Activated gamma-delta T cell treated with anti-CD3 and anti-CD28 coated beads, Interleukin-2, amount 50 U/mL, for 16 hours (primary cell): ENCODE measurements around the gene UTY.

ENCODE experiments used
- DNase-seq: peaks from one replicate; pipeline ENCODE4 v3.0.0-alpha.2; 2020; ENCODE audit warnings: low read depth

UTY gene

DNA sequence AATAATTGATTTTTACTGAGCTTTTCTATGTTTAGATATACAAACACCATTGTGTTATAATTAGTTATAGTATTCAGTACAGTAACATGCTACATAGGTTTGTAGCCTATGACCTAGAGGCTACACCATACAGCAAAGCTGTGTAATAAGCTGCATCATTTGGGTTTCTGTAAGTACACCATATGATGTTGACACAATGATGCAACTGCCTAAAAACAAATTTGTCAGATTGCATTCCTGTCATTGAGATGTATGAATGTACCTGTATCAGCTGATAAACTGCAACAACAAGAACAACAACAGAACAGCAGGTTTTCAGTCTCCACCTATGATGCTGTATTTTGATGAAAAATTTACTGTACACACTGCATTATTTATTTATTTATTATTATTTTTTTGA, 64.3 kb downstream of the UTY start:
- no peak for DNase-seq

DNA sequence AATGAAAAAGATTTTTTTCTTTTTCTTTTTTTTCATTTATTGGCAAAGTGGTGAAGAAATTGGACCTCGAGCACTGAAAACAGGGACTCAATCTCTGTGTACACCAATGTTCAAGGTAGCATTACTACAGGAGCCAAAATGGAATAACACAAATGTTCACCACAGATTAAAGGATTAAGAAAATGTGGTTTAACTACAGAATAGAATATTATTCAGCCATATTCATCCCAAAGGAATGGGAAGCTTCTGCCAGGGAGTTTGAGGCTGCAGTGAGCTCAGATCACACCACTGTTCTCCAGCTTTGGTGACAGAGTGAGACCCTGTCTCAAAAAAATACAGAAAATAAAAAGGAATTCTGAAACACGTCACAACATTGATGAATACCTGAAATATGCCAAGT, 81.0 kb downstream of the UTY start:
- no peak for DNase-seq

DNA sequence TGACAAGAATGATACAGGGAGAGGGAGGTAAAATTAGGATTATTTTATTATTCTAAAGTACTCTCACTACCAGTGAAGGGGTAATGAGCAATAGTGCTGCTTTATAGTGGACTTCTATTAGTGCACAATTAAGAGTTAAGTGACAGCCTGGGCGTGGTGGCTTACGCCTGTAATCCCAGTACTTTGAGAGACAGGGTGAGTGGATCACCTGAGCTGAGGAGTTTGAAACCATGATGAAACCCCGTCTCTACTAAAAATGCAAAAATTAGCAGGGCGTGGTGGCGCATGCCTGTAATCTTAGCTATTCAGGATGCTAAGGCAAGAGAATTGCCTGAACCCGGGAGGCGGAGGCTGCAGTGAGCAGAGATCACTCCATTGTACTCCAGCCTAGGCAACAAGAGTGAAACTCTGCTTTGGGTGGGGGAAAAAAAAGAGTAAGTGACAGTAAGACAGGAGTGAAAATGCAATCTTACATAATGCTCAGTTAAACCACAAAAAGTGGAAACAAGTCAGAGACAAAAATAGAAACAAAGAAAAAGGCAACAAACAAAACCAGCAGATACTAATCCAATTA, 98.6 kb downstream of the UTY start:
- DNase-seq = no peak

DNA sequence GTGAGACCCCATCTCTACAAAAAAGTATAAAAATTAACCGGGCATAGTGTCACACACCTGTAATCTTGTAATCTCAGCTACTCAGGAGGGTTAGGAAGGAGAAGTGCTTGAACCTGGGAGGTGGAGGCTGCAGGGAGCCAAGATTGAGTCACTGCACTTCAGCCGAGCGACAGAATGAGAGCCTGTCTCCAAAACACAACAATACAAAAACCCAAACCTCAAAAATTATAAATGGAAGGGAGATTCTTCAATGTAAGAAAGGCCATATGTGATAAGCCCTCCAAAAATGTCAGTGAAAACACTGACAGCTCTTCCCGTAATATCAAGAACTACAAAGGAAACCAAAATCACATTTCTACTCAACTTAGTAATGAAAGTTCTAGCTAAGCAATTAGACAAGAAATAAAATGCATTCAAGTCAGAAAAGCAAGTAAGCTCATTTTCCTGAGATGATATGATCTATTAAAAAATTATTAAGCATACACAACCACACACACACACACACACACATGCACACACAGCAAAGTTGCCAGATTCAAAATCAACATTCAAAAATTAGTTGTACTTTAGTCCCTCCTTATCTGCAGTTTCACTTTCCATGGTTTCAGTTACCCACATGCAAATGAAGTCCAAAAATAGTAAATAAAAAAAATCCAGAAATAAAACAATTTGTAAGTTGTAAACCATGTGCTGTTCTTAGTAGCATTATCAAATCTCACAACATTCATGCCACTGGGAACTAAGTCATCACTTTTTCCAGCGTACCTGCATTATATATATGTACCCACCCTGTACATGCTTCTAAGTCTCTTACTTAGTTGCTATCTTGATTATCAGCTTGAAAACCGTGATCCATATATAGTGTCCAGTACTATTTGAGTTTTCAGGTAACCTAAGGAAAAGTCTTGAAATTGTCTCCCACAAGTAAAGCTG, 108.7 kb downstream of the UTY start:
- DNase-seq = no peak

DNA sequence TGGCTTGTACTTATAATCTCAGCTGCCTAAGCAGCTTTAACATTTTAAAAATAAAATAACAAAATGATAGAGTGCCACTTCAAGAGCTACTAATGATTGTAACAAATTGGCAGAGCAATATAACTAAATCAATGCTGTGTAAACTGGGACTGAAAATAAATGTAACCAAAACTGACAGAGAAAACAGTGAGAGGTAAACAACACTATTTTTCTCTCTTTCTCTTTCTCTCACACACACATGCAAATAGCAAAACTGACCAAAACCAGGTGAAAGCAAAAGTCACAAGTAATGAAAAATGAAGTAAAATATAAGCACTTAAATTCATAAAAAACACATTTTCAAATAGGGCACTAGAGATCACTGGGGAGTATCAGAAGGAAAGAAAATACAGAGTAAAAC, 109.6 kb downstream of the UTY start:
- no peak for DNase-seq

DNA sequence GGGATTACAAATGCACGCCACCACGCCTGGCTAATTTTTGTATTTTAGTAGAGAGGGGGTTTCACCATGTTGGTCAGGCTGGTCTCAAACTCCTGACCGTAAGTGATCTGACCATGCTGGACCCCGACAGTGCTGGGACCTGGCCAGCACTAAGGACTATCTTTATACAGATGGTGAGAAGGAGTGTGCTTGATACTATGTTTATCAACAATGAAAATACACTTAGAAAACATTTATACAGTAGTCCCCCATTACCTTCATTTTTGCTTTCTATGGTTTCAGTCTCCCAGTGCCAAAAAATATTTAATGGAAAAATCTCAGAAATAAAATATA, 111.4 kb downstream of the UTY start:
- no peak for DNase-seq

DNA sequence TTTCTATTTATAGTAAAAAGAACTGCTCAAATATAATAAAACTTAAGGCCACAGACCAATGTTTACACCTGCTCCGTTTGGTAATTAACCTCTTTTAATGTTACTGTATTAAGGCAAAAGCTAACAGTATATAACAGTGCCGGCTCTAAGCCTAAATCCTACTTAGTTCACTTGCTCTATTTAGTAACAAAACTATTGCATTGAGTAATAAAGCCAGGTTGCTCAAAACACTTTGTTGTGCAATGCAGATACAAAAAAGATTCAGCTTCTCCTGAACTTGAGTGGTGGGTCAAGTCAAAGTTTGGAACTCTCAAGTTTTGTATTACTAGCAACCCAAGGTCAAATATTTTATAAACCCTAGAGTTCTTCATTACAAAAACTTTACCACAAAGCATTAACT, 116.2 kb downstream of the UTY start:
- no peak for DNase-seq

DNA sequence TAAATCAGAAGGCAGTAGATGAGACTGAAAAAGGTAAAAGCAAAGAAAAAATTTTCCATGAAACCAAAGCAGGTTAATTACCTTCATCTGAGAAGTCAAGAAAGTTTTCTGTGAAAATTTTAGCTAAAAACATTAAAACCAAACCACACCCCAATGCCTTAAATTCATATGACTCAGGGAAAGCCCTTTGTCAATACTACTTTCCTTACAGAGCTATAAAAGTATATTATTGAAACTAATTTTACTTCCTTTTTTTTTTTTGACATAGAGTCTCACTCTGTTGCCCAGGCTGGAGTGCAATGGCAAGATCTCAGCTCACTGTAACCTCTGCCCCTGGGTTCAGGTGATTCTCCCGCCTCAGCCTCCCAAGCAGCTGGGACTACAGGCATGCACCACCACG, 117.2 kb downstream of the UTY start:
- no peak for DNase-seq

DNA sequence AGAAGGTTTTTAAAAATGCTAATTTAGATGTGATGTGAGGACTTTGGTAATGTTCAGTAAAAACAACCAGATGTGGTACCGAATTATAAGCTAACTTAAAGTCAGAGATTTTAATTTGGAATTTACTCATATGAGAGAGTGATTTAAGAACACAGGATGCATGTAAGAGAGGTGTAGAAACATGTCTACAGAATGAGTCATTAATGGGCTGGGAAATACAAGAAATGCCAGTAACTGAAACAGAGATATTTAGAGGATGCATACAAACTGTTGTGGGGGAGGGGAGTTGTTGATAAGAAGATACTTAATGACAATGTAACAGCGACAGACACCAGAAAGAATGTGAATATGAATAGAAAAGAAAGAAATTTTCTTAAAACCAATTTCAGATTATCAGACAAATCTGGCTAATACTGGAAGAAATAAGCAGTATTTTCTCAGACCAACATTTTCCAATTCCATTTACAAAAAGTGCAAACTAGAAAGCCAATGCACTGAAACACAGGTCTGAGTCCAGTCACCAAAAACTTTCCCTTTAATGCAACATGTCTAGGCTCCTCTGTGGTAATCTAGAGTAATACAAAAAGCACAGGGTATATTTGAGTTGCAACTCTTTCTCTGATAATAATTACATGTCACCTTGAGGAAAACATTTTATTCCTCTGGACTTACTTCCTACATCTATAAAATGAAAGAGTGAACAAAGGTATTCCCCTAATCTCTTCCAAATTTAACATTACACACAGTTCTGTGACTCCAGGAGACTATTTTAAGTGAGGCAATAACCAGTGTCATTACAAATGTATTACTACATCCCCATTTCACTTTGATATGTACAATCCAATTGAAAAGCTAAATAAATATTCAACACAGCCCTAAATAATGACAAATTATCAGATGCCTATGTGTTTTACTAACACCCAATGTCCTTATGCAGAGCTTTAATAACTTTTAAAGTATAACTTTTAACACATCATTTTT, 117.9 kb downstream of the UTY start:
- no peak for DNase-seq

DNA sequence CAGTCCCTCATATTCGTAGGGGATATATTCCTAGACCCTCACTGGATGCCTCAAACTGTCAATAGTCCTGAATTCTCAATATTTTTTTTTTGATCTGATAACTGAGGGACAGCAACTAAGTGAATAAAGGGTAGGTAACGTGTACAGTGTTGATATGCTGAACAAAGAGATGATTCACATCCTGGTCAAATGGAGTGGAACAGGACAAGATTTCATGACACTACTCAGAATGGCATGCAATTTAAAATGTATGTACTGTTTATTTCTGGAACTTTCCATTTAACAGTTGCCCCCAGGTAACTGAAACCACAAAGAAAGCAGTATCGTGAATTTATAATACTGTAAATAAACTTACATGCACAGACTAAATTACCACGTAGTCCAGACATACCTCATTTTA, 128.4 kb downstream of the UTY start:
- no peak for DNase-seq

DNA sequence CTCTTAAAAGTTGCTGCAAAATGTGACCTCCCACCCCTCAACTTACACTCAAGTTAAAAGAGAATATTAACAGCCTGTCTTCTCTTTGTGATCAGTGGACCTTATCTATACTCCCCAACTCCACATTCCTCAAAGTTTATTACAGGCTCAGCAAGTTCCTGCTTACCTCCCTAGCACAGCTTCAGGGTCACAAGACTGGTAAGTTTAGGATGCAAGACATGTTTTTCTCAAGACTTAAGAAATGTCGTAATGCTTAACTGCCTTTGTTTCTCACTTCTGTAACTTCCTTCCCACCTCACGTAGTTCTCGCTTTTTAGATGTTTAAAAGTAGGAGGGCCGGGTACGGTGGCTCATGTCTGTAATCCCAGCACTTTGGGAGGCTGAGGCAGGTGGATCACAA, 132.7 kb downstream of the UTY start:
- no peak for DNase-seq

DNA sequence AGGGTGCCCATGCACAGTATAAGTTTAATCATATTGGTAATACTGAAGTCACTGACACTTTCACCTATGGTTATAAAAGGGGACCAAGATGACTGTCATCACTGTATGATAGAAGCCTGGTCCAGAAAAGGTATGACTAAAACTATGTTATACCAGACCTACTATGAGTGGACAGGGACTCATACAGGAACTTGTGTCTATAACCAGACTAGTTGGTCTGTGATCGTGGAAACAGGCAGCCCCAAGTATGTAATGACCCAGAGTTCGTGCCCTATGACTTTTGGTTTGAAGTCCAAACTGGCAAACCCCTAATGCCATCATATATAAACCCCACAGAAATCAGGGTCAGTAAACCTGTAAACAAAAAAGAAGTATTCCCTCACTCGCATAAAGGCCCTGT, 134.3 kb downstream of the UTY start:
- DNase-seq = no peak

DNA sequence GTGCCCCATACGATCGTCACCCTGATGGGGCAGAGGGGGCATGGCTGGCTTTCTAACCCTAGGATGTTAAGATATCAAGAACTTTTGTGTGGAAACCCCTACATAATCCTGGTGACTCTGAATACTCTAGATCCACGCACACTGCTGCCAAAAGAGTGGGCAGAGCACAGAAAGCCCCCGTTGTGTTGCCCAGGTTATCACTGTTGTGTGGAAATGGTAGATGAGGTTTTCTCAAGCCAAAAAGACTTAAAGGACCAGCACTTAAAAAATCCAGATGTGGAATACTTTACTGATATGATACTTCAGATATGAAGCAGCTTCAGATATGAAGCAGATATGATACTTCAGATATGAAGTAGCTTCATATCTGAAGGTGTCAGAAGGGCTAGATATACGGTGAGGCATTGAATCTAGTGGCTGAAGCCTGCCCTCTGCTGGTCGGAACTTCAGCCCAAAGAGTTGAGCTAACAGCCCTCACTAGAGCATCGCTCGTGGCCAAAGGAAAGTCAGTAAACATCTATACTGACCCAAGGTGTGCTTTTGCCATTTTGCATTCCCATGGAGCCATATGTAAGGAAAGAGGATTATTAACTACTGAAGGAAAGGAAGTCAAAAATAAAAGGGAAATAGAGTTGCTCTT, 136.4 kb downstream of the UTY start:
- no peak for DNase-seq

DNA sequence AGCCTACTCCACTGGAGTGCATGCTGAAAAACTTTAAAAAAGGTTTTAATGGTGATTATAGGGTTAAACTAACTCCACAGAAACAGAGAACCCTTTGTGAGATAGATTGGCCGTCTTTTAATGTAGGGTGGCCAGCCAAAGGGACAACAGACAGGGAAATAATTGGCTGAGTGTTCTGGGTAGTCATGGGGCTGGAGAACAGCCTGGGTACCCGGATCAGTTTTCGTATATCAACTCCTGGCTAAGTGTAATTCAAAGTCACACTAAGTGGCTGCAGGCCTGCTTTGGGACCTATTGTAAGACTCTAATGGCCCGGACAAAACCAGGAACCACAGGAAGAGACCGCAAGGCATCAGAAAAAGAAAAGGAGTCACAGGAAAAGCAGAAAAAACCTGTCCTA, 139.9 kb downstream of the UTY start:
- no peak for DNase-seq

DNA sequence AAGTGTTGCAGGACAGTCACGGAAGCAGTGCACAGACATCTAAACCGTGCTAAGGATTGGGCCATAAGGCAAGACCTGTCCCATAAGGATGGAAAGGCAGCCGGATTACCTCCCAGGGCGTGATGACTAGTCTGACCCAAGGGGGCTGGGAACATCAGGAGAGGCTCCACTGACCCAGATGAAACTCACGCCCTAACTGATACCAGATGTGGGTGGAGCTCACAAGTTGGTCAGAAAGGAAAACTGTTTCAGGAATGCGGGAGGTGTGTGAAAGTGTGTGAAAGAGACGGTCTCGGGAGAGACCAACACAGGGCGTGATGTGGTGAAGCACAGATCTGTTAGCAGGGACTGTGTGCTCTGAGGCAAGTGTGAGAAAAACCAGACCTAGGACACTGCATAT, 140.5 kb downstream of the UTY start:
- DNase-seq = no peak

DNA sequence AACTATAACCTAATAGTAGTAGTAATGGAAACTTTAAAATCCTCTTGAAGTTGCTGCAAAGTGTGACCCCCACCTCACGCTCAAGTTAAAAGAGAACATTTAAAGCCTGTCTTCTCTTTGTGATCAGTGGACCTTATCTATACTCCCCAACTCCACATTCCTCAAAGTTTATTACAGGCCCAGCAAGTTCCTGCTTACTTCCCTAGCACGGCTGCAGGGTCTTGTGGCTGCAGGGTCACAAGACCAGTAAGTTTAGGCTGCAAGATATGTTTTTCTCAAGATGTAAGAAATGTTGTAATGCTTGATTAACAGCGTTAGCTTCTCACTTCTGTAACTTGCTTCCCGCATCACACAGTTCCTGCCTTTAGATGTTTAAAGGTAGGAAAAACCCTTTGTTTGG, 141.1 kb downstream of the UTY start:
- DNase-seq = no peak

DNA sequence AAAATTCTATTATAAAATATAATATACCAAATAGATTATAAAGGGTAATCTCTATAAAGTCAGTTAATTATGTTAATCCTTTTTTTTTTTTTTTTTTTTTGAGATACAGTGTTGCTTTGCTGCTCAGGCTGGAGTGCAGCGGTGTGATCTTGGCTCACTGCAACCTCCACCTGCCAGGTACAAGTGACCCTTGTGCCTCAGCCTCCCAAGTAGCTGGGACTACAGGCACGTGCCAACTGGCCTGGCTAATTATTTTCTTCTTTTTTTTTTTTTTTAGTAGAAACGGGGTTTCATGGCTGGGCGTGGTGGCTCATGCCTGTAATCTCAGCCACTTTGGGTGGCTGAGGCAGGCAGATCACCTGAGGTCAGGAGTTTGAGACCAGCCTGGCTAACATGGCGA, 141.9 kb downstream of the UTY start:
- DNase-seq = no peak

DNA sequence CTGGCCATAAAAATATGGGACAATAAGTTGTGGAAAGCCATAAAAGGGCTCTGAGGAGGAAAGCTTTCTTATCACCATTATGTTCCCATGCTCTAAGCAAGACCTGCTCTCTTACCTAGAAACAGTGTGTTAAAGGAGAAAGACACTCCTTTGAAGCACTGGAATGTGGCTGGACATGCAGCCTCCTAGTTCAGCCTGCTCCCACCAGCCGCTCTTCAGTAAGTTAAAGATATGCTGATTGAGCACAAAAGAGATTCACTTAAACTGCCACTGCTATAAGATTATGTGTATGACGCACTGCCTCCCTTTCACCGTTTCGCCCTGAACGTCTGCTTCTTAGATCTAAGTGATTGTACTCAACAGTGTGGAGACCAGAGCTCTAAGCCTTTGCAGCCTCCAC, 146.0 kb downstream of the UTY start:
- no peak for DNase-seq

DNA sequence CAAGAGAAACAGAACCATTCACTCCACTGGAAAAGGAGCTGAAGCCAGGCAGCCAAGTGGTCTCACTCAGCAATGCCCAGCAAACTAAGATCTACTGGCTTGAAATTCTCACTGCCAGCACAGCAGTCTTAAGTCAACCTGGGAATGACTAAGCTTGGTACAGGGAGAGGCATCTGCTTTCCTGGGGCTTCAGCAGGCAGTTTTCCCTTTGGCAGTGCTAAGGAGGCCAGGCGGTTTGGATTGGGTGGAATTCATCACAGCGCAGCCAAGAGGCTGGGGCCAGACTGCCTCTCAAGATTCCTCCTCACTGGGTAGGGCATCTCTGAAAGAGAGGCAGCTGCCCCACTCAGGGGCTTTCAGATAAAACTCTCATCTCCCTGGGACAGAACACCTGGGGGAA, 149.2 kb downstream of the UTY start:
- DNase-seq = no peak

DNA sequence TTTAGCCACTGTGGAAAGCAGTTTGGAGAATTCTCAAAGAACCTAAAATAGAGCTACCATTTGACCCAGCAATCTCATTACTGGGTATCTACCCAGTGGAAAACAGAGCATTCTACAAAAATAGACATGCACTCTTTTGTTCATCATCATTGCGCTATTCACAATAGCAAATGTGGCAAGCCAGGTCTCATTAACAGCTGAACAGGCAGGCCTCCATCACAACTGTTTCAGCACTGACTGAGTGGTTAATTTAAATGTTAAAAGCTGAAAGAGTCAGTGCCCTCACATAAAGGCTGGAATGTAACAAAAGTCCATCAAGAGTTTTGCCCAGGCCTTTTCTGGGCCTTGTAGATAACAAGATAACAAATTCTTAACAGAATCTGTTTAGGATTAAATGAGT, 166.9 kb downstream of the UTY start:
- DNase-seq = no peak

DNA sequence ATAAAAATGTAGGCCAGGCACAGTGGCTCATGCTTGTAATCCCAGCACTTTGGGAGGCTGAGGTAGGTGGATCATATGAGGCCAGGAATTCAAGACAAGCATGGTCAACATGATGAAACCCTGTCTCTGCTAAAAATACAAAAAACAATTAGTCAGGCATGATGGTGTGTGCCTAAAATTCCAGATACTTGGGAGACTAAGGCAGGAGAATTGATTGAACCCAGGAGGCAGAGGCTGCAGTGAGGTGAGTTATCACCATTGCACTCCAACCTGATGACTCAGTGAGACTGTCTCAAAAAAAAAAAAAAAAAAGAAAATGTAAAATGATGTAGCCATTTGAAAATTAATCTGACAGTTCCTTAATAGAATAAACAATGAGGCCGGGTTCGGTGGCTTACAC, 171.9 kb downstream of the UTY start:
- no peak for DNase-seq

DNA sequence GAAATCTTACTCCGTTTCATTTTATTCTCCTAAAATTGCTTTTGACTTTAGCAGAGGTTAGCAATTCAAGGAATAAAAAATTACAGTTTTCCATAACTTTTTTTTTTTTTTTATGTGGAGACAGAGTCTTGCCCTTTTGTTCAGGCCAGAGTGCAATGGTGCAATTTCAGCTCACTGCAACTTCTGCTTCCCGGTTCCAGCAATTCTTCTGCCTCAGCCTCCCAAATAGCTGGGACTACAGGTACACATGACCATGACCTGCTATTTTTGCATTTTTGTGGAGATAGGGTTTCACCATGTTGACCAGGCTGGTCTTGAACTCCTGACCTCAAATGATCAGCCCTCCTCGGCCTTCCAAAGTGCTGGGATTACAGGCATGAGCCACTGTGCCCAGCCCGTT, 179.0 kb downstream of the UTY start:
- no peak for DNase-seq
